IPS-NIHi7 (cell line): ENCODE data around the gene ATG7.
A peak's percentile ranks its signal among the peaks of the same experiment; 100 is the strongest.
"Not testable (repeated sequence)": the region's sequence is repeated elsewhere in the genome, so short reads cannot be mapped to it uniquely, and the experiment has no call there.

ENCODE experiments used
- DNase-seq: peaks from one replicate; pipeline ENCODE4 v3.0.0; 2012; ENCODE audit warnings: mixed read lengths; ENCODE audit errors: extremely low spot score

ATG7 gene

DNA sequence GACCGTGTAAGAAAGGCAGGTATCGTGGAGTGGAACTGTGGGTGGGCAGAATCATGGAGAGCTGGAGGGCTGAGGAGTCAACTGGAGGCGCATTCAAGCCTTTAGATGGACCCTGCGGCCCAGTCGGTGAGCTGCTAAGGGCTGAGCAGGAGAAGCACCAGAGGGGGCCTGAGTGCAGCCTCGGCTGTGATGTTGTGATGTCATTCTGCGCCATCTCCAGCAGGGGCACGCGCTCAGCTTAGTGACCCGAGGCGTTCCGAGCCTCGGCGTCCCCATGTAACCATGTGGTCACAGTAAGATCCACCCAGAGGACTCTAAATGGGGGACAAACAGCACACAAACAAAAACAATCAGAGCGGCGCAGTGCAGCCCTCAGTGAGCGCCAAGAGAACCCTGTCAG lies 294.7 kb downstream of the ATG7 start:
- DNase-seq, result peak; percentile 67

- DNase-seq, result no peak
These were observed 295.6 kb downstream of the ATG7 start for GRCh38 chr3:11567516-11568467.

DNA sequence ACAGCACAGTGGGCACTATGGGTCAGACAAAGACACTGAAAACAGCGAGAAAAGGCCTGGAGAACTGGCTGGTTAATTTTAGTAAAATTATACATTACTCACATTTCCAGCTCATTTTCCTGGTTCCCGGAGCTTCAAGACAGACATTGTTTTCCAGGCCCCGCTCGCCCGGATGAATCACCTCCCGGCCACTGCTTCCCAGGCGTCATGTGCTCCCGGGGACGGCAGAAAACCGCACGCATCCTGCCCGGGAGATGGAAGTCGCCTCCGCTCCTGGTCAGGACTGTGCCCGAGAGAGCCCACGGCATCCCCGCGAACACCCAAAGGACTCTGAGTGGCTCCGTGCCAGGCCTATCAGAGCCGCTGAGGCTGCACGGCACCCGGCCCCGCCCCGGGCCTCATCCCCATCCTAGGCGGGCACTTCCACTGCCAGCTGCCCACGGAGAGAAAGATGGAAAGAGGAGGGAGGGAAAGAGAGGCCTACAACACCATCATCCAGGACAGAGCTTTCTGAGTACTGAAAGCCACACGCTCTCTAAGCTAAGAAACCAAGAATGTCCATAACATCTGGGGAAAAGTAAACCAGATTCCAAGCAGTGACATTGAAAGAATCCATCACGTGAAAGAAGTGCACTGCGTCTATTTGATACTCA lies 296.4 kb downstream of the ATG7 start:
- DNase-seq, result no peak

GRCh38 chr3:11569156-11569741 lies 297.1 kb downstream of the ATG7 start:
- DNase-seq, result no peak

- no peak for DNase-seq
These were observed 298.1 kb downstream of the ATG7 start for GRCh38 chr3:11570251-11570650.

DNA sequence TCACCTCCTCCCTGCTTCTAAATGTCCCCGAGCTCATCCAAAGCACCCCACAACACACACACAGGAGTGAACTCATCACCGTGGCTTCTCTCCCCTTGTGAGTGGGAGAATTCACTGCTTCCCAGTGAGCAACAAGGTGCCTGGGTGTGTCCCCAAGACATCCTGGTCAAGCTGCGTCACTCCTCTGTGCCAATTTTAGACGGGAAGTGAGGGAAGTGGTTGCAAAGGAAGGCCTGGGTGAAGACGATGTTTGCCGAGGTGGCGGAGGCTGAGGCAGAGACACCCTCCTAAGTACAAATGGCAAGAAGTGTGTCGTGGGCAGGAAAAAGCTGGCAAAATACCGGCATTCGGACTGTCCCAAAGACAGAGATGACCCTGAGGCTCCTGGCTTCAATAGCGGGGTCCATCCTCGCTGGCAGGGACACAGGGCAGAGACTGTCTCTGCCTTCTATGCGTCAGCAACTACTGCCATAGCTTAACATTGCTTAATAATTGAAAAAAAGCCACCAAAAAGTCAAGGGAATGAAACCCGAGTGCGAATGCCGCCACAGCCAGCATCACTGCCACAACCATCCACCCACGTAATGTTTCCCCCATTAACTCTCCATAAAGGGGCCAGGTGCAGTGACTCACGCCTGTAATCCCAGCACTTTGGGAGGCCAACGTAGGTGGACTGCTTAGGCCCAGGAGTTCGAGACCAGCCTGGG lies 298.7 kb downstream of the ATG7 start:
- no peak for DNase-seq

DNA sequence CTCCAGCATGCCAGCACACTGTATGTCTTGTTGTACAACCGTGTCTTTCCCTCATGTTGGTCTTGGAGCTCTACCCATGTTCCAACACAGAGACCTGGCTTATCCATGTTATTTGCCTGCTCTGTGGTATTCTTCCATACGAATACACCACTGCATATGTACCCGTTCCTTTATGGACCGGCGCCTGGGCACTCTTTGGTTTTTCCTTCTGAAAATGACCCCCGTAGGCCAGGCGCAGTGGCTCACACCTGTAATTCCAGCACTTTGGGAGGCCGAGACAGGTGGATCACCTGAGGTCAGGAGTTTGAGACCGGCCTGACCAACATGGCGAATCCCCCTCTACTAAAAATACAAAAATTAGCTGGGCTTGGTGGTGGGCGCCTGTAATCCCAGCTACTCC lies 300.5 kb downstream of the ATG7 start:
- DNase-seq, result not testable (repeated sequence)

DNA sequence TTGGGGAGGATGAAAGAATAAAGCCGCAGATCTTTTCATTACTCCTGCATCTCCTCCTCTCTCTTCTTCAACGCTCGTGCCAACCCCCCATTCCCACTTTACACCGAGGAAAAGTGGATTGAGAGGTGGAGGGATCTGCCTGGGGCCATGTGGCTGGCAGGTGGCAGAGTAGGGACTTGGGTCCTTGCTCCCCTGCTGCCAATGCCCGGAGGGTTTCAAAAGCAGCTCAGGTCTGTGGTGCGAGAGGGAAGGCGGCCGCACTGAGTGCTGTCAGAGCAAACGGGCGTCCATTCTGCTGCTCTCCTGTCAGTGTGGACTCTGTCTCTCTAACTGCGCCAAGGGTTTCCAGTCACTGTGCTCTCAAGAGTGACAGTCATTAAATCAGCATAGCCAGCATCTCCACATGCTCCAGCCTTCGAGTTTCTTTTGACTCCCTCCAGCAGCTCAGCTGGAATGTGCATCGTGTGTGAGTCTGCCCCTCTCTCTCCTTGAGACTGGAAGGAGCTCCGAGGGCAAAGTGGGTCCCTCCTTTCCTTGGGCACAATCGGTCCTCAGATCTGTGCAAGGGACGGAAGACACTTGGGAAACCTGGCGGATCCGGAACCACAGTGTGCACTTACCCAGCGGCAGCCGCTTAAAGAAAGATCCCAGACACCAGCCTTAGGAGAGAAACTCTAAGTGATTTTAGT lies 302.9 kb downstream of the ATG7 start:
- no peak for DNase-seq

GRCh38 chr3:11575677-11576076 lies 303.5 kb downstream of the ATG7 start:
- no peak for DNase-seq

DNA sequence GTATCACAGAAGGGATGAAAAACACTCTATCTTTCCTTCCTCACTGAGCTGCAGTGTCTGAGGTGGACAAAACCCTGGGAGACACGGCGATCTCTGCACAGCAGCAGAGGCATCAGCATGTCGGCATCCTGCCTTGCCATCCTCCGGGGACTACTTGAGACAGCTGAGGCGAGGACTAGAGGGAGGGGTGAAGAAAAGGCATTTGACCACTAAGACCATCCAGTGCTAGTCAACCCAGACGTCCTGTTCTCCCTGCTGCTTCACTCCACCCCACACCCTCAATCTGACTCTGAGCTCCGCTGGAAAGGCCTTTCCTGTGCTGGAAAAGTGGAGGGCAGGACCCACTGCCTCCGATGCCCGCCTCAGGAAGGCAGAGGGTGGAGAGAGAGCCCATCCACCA lies 304.3 kb downstream of the ATG7 start:
- no peak for DNase-seq

DNA sequence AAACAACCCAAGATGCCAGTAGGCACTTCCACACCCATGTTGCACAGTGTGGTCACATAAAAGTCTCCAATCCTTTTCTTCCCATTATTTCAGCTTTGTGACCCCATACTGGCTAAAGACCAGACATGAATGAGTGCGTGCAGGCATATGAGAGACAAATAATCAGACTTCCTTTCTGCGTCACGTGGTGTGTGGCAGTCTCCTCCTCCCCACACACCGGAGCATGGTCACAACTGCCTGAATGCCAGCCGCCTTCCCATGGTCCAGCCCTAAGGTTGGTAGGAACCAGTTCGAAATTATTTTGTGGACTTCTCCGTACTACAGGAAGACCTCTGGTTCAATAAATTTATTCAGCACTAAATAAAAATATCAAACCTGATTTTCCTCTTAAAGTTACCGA lies 306.0 kb downstream of the ATG7 start:
- DNase-seq, result no peak

DNA sequence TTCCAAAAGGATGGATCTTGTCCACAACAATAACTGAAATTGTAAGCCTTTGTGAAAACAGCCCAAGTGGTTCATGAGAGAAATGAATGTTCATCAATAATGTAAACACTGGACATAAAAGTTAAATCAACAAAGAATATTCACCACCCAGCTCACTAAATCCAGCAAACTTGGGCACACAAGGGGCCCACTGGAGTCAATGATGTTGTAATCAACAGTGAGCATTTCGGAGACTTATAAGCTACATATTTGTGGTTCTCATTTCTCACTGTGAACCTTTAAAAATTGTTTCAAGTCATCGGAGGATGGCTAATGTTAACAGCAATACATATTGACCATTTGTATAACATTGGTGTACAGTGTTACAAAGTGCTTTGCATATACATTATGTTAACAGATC lies 308.4 kb downstream of the ATG7 start:
- no peak for DNase-seq

DNA sequence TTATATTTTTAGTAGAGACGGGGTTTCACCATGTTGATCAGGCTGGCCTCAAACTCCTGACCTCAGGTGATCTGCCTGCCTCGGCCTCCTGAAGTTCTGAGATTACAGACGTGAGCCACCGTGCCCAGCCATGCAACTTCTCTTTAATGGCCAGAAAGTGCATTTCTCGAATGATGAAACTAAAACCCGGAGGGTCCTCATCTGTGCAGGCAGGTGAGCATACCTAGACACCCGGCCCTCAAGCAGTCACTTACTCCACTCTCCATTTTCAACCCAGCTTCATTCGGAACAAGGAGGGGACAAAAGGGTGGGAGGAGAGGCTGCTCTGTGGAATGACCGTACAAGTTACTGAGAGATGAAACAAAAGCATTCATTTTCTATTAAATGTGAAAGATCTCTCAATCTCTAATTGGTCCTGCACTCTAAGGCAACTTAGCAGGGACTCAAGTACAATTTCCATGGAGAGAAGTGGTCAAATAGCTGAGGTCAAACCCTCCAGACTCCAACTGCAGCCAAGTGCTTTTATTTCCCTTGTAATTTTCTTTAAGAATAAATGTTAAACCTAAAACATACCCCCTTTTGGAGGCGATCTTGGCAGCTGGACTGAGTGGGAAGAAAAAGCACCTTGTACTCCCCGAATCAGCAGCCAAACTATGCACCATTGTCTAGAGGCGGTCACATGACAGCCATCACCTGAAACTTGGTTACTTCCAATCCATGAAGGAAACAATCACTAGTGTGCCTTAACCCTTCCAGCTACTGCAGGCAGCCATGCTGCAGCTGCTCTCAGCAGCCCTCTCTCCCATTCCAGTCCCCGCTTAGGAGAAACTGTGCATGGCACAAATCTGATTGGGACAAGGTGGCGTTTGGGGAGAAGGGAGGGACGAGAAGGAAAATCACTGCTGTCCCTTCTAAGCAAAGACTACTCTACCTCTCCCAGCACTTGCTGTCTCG lies 309.3 kb downstream of the ATG7 start:
- DNase-seq, result peak; percentile 17

DNA sequence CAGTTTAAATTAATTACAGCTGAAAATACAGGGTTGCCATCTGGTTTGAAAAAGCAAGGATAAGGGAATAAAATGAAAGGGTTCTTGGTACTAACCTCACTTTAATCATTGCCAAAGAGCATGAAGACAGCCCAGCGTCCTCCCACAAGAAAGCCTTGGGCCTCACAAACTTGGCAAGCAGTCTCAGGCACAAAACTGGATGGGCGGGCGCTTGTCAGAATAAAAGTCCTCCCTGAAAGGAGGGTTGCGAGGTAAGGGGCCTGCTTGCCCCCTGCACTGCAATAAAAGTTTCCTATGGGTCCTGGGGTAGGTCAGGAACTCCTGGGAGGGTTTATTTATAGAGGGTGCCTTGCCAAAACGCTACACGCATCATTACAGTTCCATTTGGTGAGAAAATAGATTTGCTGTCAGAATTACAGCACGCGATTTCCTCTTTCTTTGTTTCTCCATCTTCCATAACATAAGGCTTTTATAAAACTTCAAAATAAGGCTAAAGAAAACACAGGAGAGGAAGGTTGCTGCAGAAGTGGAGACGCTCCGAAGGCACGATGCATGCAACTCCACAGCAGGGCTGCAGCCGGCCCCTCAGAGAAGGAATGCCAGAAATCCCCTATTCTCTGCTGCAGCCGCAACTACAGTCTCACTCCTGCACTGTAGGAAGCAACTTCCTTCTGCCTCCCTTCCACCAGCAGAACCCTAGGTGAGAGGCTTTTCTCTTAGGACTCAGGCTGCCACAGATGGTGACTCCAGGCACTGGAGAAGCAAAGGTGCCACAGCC lies 310.2 kb downstream of the ATG7 start:
- peak; percentile 66 for DNase-seq

DNA sequence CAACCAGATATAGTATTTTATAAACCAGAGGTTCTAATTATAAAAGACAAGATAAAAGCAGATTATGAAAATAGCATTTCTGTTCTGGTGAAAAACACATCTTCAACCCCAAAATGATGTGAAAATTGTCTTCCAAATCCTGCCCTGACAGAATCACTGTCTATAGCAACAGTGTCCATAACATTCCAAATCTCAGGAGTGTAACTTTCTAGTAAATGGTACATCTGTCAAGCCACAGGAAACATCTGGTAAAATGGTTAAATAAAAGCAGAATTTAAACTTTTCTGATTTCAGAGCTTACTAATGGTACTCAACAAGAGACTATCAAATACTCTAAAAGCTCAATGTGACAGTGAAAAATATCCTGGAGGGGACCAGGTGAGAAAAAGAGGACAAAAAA lies 311.0 kb downstream of the ATG7 start:
- no peak for DNase-seq

GRCh38 chr3:11583638-11584046 lies 311.4 kb downstream of the ATG7 start:
- DNase-seq, result no peak

DNA sequence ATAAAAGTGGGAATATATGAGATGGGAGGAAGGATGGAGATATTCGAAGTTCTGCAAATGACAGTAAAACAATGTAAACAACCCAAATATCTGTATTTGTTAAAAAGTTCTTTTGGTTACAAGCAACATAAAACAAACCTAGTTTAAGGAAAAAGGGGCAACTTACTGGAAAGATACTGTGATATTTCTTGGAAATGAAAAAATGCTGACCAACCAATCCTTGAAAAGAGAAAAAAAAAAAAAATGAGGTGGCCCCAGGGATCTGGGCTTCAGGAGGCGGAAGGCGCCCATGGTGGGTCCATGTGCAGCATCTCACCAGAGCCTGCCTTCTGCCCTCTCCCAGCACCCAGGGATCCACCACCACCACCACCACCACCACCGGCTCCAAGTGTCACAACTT lies 312.4 kb downstream of the ATG7 start:
- DNase-seq, result no peak

DNA sequence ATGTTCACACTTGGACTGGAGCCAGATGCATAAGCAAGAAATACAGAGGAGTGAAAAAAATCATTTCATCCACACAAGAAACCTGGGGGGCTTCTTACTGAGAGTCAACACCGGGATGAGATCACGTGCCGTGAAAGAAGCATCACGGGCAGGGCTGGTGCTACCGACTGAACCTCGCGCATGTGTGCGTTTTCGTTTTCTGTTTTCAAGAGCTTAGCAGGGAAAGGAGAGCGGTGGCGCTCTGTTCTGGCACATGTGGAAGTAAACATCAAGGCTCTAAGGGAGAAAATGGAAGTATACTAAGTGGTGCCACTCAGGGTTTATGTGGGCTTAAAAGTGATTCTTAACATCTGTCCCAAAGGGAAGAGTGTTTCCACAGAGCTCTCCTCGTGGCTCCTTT lies 315.6 kb downstream of the ATG7 start:
- no peak for DNase-seq

GRCh38 chr3:11588338-11588737 lies 316.1 kb downstream of the ATG7 start:
- no peak for DNase-seq

DNA sequence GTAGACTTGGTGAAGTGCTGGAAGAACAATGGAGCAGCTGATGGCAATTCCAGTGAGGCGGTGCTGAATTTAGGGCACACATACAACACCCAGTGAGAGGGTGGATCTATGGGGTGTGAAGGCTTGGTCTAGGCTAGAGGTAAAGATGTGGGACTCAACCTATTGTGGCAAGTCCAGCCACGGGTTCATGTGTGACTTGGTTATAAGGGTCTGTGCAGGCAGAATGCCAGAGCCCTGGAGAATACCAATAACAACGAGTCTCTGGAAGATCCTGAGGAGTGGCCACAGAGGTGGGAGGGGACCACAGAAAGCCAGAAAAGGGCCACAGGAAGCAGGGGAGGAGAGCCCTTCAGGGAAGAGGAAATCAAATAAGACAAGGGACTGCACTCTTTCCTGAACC lies 316.6 kb downstream of the ATG7 start:
- no peak for DNase-seq
